Measurements from ENCODE around the gene HOXC11.

HOXC11 gene

DNA sequence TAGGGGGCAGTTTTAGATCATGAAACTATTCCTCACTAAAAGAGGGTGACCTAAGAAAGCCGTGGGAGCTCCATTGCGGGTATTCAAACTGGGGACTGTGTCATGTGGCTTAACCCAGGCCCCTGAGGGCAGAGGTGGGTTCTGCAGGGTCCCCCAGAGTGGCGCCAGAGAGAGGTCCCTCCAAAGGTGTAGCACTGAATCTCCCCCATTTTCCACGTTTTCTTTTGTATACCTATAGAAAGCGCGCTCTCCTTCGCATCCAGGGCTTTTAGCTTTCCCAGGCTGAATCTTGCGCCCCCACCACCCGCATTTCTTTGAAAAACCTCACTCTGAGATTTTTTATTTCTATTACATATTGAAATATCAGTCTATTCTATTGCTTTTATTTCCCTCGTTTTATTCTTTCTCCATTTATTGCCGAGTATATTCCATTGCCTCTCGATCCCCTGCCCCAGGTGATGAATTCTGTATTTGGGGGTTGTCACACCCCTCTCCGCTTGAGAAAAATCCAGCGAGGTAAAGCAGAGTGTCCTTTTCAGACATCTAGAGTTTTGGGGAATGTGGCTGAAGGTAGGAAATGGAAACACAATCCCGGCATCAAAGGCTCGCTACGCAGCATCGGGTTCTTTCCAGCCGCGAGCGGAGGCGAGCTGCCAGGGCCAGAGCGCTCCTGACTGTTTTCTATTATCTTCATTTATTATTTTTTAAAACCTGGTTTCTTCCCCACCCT is 35.2 kb upstream of the HOXC11 start:
- H3K9me3 ChIP-seq = no peaks in the 10 kb centered on the region
- no peaks in the 10 kb centered on the region for H3K36me3 ChIP-seq
- TF ChIP-seq, protein P1, sequence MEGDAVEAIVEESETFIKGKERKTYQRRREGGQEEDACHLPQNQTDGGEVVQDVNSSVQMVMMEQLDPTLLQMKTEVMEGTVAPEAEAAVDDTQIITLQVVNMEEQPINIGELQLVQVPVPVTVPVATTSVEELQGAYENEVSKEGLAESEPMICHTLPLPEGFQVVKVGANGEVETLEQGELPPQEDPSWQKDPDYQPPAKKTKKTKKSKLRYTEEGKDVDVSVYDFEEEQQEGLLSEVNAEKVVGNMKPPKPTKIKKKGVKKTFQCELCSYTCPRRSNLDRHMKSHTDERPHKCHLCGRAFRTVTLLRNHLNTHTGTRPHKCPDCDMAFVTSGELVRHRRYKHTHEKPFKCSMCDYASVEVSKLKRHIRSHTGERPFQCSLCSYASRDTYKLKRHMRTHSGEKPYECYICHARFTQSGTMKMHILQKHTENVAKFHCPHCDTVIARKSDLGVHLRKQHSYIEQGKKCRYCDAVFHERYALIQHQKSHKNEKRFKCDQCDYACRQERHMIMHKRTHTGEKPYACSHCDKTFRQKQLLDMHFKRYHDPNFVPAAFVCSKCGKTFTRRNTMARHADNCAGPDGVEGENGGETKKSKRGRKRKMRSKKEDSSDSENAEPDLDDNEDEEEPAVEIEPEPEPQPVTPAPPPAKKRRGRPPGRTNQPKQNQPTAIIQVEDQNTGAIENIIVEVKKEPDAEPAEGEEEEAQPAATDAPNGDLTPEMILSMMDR (IDR thresholded peaks at IDR 0.05) = no peak
- peaks cover 100% of the 10 kb centered on the region for H3K27me3 ChIP-seq
- no peaks in the 10 kb centered on the region for H3K4me1 ChIP-seq (ENCODE audit: control insufficient read depth in 1 of 2, insufficient read depth in 1 of 2, low read depth in 1 of 2, low read length in 1 of 2)
- H3K4me3 ChIP-seq (ENCODE audit: low read depth in 1 of 2, low read length in 1 of 2) = no peak overlapping the region
- no peak overlapping the region for H3K27ac ChIP-seq

DNA sequence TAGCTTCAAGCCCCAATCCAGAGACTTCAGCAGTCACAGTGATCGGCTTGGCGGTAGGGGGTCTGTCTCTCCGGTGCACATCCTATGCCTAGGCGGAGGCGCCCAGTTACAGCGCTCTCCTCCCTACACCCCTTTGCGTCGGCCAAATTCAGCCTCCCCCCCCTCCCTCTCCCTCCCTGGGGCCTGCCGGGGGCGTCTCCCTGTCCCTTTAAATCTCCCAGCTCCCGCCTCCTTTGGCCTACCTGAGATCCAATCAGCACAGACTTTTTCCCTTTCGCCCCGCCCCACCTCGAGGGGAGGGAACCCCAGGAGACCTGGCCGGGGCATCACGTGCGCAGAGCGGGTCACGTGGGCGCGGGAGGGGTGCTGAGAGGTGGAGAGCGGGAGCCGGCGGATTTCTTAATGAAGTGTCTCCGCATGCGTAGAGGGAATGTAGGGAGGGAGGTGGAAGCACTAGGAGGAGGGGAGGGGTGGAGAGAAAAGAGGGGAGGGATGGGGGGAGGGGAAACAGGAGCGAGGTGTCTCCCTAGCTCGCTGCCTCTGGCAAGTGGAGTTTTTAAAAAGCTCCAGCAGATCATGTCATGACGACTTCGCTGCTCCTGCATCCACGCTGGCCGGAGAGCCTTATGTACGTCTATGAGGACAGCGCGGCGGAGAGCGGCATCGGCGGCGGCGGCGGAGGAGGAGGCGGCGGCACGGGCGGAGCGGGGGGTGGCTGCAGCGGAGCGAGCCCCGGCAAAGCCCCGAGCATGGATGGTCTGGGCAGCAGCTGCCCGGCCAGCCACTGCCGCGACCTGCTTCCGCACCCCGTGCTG is 34.4 kb upstream of the HOXC11 start, which contains the start of gene HOXC13:
TSS of gene HOXC13 (plus strand) at position 506 of the 815 bp plus-strand sequence. CDS start at position 582, 76 bp downstream.
- Histone ChIP-seq H3K36me3 (no peaks in the 10 kb centered on the region), H3K27me3 (peaks cover 100% of the 10 kb centered on the region), H3K4me3 (ENCODE audit: low read depth in 1 of 2, low read length in 1 of 2) (no peak within 1 kb of the TSS), H3K27ac (no peak within 1 kb of the TSS), H3K4me1 (ENCODE audit: control insufficient read depth in 1 of 2, insufficient read depth in 1 of 2, low read depth in 1 of 2, low read length in 1 of 2) (no peaks in the 10 kb centered on the region), H3K9me3 (no peaks in the 10 kb centered on the region)
- TF ChIP-seq, protein P1 (IDR thresholded peaks at IDR 0.05) = no peak

DNA sequence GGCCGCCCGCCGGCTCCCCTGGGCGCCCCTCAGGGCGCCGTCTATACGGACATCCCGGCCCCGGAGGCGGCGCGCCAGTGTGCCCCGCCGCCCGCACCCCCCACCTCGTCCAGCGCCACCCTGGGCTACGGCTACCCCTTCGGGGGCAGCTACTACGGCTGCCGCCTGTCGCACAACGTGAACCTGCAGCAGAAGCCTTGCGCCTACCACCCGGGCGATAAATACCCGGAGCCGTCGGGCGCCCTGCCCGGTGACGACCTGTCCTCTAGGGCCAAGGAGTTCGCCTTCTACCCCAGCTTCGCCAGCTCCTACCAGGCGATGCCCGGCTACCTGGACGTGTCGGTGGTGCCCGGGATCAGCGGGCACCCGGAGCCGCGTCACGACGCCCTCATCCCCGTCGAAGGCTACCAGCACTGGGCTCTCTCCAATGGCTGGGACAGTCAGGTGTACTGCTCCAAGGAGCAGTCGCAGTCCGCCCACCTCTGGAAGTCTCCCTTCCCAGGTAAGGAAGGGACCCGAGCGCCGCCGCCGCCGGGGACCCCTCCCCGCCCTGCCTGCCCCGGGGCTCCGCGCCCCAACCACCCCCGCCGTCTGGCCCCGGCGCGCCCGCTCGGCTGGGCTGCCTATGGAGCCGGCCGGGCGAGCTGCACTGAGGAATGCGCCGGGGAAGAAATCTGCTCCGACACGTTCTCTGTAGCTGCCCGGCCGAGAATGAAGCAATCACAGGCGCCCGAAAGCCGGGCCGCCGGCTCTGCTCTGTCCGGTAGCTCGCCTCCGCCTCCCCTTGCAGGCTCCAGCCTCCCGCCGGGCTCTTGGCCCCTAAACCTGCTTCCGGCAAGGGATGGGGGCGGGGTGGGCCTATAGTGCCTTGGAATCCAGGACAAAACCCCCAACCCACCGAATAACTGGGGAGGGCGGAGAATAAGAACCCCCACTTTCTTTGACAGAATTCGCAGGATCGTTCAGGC is 33.5 kb upstream of the HOXC11 start:
- no peaks in the 10 kb centered on the region for H3K36me3 ChIP-seq
- H3K9me3 ChIP-seq = no peaks in the 10 kb centered on the region
- no peaks in the 10 kb centered on the region for H3K4me1 ChIP-seq (ENCODE audit: control insufficient read depth in 1 of 2, insufficient read depth in 1 of 2, low read depth in 1 of 2, low read length in 1 of 2)
- H3K27me3 ChIP-seq = peaks cover 100% of the 10 kb centered on the region
- no peak overlapping the region for H3K4me3 ChIP-seq (ENCODE audit: low read depth in 1 of 2, low read length in 1 of 2)
- H3K27ac ChIP-seq = no peak overlapping the region
- TF ChIP-seq, protein P1 (IDR thresholded peaks at IDR 0.05) = no peak

DNA sequence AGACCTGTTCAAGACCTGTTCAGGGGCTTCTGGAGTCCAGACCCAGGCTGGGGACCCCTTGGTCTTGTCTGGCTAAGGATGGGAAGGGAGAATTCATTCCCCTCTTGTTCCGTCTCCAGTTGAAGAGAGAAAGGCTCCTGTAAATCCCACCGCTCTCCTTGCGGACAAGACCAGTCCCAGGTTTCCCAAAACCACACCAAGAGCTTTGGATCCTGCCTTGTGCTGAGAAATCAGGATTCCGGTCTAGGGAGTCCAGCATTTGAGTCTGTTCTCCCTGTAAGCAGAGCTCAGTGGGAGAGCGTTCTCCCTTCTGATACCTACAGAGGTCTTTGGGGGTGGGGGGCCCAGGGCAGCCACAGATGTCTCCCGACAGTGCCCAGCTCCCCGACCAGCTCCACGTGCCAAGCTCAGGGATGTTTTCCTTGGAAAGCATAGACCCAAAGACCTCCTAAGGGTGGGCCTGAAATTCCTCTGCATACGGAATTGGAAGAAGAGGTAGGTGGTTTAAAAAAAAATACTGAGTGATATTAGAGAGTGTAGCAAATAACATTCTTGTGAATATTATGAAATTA is 32.4 kb upstream of the HOXC11 start:
- H3K4me3 ChIP-seq (ENCODE audit: low read depth in 1 of 2, low read length in 1 of 2) = no peak overlapping the region
- no peaks in the 10 kb centered on the region for H3K9me3 ChIP-seq
- H3K4me1 ChIP-seq (ENCODE audit: control insufficient read depth in 1 of 2, insufficient read depth in 1 of 2, low read depth in 1 of 2, low read length in 1 of 2) = no peaks in the 10 kb centered on the region
- no peak overlapping the region for H3K27ac ChIP-seq
- no peaks in the 10 kb centered on the region for H3K36me3 ChIP-seq
- TF ChIP-seq, protein P1 (IDR thresholded peaks at IDR 0.05) = no peak
- peaks cover 100% of the 10 kb centered on the region for H3K27me3 ChIP-seq

DNA sequence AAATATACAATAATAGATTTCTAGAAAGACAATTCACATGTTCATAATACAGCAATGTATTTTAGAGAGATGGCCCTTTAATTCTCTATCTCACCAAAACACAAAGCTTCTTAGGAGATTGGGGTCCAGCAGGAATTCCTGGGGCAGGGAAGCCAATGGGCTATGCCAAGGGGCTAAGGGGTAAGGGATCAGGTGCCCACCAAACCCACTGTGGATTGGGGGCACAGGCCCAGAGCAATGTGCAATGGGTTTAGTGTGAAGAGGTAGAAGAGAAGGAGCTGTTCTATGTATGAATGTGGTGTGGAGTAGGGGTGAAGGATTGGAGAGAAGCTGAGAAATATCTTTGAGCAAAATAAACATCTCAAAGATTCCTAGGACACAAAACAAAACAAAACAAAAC is 31.7 kb upstream of the HOXC11 start:
- H3K4me3 ChIP-seq (ENCODE audit: low read depth in 1 of 2, low read length in 1 of 2) = no peak overlapping the region
- TF ChIP-seq, protein P1 (IDR thresholded peaks at IDR 0.05) = no peak
- no peaks in the 10 kb centered on the region for H3K4me1 ChIP-seq (ENCODE audit: control insufficient read depth in 1 of 2, insufficient read depth in 1 of 2, low read depth in 1 of 2, low read length in 1 of 2)
- H3K36me3 ChIP-seq = no peaks in the 10 kb centered on the region
- no peak overlapping the region for H3K27ac ChIP-seq
- no peaks in the 10 kb centered on the region for H3K9me3 ChIP-seq
- peaks cover 100% of the 10 kb centered on the region for H3K27me3 ChIP-seq
